HG02870 (cell line): Measurements from ENCODE around the gene CLEC12A.

Experiments
- ATAC-seq: cut with Tn5 transposase; IDR thresholded peaks from one replicate; pipeline ENCODE4 v1.9.1; 2021; ENCODE audit warnings: mild to moderate bottlenecking, moderate library complexity; ENCODE audit not compliant: unreplicated experiment

CLEC12A gene

GRCh38 chr12:10031321-10031720 lies 60.1 kb downstream of the CLEC12A start:
- ATAC-seq: no peak

GRCh38 chr12:10031771-10032175 lies 60.6 kb downstream of the CLEC12A start:
- no peak for ATAC-seq

- ATAC-seq: no peak
These were observed 62.8 kb downstream of the CLEC12A start for GRCh38 chr12:10033783-10034545.
